GM19455 (cell line): Measurements from ENCODE around the gene IFNA4.
"Not testable (repeated sequence)": the region's sequence is repeated elsewhere in the genome, so short reads cannot be mapped to it uniquely, and the experiment has no call there.

ENCODE experiments used
- ATAC-seq: cut with Tn5 transposase; IDR thresholded peaks from one replicate; pipeline ENCODE4 v1.9.1; 2021; ENCODE audit not compliant: unreplicated experiment

IFNA4 gene

GRCh38 chr9:21187487-21187886 lies at the start of gene IFNA4:
TSS of gene IFNA4 (minus strand) at chr9:21187587. CDS start at chr9:21187531, 56 bp downstream.
- not testable (repeated sequence) for ATAC-seq

GRCh38 chr9:21236360-21236714 lies 49.0 kb upstream of the IFNA4 start:
- ATAC-seq, result not testable (repeated sequence)

DNA sequence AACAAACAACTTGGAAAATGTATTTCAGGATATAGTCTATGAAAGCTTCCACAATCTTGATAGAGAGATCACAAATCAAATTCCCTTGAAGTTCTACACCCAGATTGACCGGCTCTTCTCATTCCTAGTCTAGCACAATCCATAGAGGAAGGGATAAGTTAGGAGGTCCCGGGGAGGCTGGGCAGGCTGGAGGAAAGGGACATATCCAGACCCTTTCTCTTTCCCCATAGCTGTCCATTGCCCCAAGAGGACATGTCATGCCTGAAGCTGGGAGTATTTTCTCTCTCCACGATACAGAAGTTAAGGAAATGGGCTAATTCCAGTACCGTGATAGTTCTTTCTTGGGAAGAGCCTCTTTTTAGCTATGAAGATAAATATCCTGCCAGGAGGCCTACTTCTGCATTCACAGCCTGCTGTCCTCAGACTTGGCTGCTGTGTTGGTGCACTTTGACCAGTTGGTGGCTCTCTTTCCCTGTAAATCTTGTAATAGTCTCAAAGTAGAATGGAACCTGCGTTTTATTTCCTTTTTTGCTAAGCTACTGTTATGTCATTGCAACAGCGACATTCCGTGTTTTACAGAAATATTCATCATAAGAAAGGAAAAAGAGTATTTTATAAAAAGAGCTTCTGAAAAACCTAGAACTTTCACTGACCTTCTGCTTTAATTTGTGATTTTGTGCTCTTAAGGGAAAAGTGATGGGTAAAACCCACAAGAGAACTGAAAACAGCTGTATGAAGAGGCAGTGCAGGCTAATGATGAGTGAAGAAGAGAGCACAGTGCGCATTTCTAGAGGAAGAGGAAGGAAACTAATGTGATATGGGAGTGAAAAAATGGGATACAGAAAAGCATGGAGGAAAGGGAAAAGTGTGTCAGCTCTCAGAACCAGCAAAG lies 48.3 kb upstream of the IFNA4 start:
- ATAC-seq, result peak; percentile 74

DNA sequence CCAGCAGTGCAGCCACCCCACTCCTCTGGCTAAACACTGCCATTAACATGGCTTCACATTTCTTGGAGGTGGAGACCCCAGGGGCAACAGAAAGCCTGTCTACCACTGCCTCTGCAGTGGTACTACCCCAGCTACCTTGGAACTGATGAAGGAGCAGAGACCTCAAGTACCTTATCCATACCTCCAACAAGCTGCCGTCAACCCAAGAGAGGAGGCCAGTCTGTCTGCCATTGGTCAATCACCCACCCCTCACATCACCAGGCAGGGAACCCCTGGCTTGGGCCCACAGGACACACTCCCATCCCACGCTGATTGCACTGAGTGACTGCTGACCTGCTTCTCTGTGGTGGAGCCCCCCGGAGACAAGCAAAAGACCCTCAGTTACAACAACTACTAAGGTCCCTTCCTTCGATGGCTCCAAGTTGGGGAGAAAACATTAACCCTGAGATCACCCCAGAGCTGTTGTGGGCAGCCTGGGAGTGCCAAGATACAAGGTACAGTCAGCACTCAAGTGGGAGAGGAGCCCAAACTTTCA lies 46.8 kb upstream of the IFNA4 start:
- ATAC-seq, result no peak

DNA sequence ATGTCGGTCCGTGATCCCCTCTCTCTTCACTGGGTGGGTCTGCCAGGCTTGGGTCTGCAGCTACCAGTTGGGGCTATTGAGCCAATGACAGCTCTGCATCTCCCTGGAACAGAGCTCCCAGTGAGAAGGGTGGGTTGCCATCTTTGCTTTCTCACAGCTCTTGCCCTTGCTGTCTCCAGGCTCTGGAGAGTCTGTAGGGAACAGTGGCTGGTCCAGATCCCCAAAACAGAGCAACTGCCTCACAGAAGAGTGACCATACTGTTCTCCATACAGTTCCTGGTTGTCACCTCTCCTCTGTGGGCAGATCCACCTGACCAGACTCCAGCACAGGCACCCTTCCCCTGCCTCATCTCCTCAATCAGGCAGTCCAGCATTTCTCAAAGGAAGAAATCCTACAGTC lies 45.9 kb upstream of the IFNA4 start:
- ATAC-seq, result no peak

- ATAC-seq, result no peak
These were observed 40.7 kb upstream of the IFNA4 start, which contains the start of gene IFNA17 for GRCh38 chr9:21228122-21228521. TSS of gene IFNA17 (minus strand) at chr9:21228222. CDS start at chr9:21228173, 49 bp downstream.

- not testable (repeated sequence) for ATAC-seq
These were observed 29.8 kb upstream of the IFNA4 start, which contains the start of gene IFNA16 for GRCh38 chr9:21217211-21217610. TSS of gene IFNA16 (minus strand) at chr9:21217311. CDS start at chr9:21217305, 6 bp downstream.

DNA sequence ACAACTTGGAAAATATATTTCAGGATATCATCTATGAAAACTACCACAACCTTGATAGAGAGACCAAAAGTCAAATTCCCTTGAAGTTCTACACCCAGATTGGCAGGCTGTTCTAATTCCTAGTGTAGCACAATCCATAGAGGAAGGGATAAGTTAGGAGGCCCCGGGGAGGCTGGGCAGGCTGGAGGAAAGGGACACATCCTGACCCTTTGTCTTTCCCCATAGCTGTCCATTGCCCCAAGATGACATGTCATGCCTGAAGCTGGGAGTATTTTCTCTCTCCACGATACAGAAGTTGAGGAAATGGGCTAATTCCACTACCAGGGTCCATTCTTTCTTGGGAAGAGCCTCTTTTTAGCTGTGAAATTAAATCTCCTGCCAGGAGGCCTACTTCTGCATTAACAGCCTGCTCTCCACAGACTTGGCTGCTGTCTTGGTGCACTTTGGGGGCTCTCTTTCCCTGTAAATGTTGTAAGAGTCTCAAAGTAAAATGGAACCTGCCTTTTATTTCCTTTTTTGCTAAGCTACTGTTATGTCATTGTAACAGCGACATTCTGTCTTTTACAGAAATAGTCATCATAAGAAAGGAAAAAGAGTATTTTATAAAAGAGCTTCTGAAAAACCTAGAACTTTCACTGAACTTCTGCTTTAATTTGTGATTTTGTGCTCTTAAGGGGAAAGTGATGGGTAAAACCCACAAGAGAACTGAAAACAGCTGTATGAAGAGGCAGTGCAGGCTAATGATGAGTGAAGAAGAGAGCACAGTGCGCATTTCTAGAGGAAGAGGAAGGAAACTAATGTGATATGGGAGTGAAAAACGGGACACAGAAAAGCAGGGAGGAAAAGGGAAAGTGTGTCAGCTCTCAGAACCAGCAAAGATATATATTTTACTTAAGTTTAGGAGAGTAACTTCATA lies 26.3 kb upstream of the IFNA4 start:
- ATAC-seq, result peak; percentile 61

DNA sequence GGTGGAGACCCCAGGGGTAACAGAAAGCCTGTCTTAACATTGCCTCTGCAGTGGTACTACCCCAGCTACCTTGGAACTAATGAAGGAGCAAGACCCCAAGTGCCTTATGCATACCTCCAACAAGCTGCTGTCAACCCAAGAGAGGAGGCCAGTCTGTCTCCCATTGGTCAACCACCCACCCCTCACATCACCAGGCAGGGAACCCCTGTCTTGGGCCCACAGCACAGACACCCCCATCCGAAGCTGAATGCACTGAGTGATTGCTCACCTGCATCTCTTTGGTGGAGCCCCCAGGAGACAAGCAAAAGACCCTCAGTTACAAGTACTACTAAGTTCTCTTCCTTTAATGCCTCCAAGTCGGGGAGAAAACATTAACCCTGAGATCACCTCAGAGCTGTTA lies 24.8 kb upstream of the IFNA4 start:
- ATAC-seq, result not testable (repeated sequence)

DNA sequence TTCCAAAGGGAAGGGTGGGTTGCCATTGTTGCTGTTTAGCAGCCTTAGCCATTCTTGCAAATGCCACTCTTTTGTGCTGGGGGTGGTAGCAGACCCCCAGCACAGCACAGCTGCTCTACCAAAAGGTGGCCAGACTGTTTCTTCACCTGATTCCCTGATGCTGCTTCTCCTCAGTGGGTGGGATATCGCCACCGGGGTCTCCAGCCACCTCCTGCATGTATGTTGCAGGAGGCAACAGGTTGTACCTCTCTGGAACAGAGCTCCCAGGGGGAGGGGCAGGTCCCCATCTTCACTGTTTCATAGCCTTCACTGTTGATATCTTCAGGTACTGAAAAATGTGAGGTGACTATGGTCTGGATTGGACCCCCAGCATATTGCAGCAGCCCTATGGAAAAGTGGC lies 23.4 kb upstream of the IFNA4 start:
- not testable (repeated sequence) for ATAC-seq

DNA sequence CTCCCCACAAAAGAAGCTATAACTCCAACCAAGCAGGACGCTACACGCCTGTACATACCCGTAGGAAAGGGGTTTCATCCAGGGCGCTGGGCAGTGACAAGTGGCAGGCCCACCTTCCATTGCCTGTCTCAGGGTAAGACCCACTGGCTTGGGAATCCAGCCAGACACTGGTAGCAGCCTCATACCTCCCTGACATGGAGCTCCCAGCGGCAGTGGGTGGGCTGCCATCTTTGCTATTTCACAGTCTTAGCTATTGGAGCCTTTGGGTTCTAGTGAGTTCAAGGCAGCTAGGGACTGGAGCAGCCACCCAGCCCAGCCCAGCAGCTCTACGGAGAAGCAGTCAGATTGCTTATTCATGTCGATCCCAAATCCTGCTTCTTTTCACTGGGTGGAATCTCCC lies 22.9 kb upstream of the IFNA4 start:
- ATAC-seq, result no peak

DNA sequence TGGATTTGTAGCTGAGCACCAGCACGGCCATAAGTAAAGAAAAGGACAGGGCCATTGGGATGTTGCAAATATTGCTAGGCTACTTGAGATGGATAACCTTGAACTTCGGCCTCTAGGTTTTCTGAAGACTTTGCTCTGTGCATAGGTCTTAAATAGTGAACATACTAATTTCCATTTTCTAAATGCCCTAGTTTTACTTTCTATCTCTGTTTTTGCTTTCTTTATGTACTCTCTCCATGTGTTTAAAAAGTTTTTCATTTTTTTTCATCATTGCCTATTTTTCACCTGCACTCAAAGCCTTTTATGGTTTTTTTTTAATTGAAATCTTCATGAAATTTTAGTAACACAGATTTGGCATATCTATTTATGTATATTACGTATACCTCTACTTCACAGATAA lies 19.7 kb upstream of the IFNA4 start, which contains the start of gene IFNA10:
TSS of gene IFNA10 (minus strand) at position 101 of the 400 bp plus-strand sequence. CDS start at position 55, 46 bp downstream.
- not testable (repeated sequence) for ATAC-seq

DNA sequence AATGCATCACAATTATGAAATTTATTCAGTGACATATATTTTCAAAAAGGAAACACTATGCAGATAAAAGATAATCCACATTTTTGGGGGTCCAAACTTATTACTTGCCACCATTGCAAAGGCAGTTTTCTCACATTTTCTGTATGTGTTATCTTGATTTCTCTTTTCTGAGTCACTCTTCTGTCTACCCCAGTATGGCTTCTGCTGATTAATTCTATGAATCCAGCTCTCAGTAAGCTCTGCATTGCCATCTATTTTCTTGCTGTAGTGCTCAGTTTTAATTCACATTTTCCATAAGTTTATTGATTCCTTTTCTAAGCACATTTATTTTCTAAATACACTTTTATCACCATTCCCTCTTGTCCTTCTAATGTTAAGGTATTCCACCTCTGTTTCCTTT lies 17.8 kb upstream of the IFNA4 start:
- ATAC-seq, result no peak

DNA sequence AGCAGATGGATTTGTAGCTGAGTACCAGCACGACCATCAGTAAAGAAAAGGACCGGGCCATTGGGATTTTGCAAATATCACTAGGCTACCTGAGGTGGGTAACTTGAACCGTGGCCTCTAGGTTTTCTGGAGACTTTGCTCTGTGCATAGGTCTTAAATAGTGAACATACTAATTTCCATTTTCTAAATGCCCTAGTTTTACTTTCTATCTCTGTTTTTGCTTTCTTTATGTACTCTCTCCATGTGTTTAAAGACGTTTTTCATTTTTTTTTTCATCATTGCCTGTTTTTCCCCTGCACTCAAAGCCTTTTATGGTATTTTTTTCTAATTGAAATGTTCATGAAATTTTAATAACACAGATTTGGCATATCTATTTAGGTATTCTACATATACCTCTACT lies 14.7 kb upstream of the IFNA4 start, which contains the start of gene IFNA7:
TSS of gene IFNA7 (minus strand) at position 101 of the 400 bp plus-strand sequence. CDS start at position 61, 40 bp downstream.
- not testable (repeated sequence) for ATAC-seq

- peak; percentile 97 for ATAC-seq
These were observed 7.7 kb upstream of the IFNA4 start for GRCh38 chr9:21194867-21195776.

GRCh38 chr9:21182810-21183736 lies 4.3 kb downstream of the IFNA4 start:
- ATAC-seq, result peak; percentile 94

GRCh38 chr9:21174671-21175070 lies 12.7 kb downstream of the IFNA4 start:
- no peak for ATAC-seq

- no peak for ATAC-seq
These were observed 15.2 kb downstream of the IFNA4 start for GRCh38 chr9:21172156-21172555.

DNA sequence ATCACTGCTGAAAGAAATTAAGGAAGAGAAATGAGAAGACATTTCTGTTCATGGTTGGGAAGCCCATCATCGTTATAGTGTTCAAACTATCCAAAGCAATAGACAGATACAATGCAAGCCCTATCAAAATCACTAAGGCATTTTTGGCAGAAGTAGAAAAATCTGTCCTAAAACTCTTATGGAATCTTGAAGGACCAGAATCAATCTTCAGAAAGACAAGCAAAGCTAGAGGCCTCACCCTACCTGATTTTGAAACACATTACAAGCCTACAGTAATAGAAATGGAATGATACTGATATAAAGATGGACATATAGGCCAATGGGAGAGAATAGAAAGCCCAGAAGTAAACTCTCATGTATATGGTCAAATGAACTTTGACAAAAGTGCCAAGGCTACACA lies 16.0 kb downstream of the IFNA4 start:
- ATAC-seq, result no peak
